SH-SY5Y (cell line): ENCODE results near the gene IL12RB1.

Experiments
- GATA2 ChIP-seq: IDR thresholded peaks from 2 replicates; pipeline ENCODE4 v1.6.1; 2011; ENCODE audit warnings: mild to moderate bottlenecking, low read depth, low read length
- GATA3 ChIP-seq: IDR thresholded peaks from 2 replicates; pipeline ENCODE4 v1.6.1; 2011; ENCODE audit warnings: low read depth, mild to moderate bottlenecking, low read length, moderate library complexity

- no peak for TF ChIP-seq GATA3
- no peak for TF ChIP-seq GATA2
Measured at GRCh38 chr19:18098891-18099622, 12.3 kb upstream of the IL12RB1 start.
